DND-41 (cell line): Measurements from ENCODE around the gene SLAIN2.

Experiments
- ATAC-seq: fragments of 200-7000 bp; cut with Tn5 transposase; 3 replicates; pipeline ENCODE4 v1.9.1; 2021; ENCODE audit warnings: low read depth; ENCODE audit not compliant: insufficient read depth
- DNase-seq: peaks from one replicate; pipeline ENCODE4 v3.0.0-alpha.2; 2020
- H2AFZ ChIP-seq: 2 replicates; pipeline ENCODE4 v1.6.0; 2012; ENCODE audit warnings: low read depth, low read length
- H3K27ac ChIP-seq: 2 replicates; pipeline ENCODE4 v1.5.1; 2012; ENCODE audit warnings: low read length, inconsistent platforms
- H3K27me3 ChIP-seq: fragments of 200-600 bp; sonication (generic); 2 replicates; pipeline ENCODE4 v1.6.0; 2012; ENCODE audit warnings: low read length, mild to moderate bottlenecking, inconsistent platforms; ENCODE audit not compliant: insufficient read depth, poor library complexity
- H3K36me3 ChIP-seq: 2 replicates; pipeline ENCODE4 v1.5.1; 2012; ENCODE audit warnings: low read length, inconsistent platforms; ENCODE audit not compliant: insufficient read depth
- H3K4me1 ChIP-seq: 2 replicates; pipeline ENCODE4 v1.5.1; 2012; ENCODE audit warnings: mild to moderate bottlenecking, low read length; ENCODE audit not compliant: insufficient read depth
- H3K4me2 ChIP-seq: 2 replicates; pipeline ENCODE4 v1.6.0; 2012; ENCODE audit warnings: mild to moderate bottlenecking, moderate library complexity, low read length, inconsistent platforms; ENCODE audit not compliant: insufficient read depth
- H3K4me3 ChIP-seq, 2 experiments: fragments of 200-600 bp in 1 of 2; shearing (Covaris generic) in 1 of 2; 2 replicates each; pipeline ENCODE4 v1.5.1; 2012 to 2016; ENCODE audit warnings: inconsistent platforms in 2 of 2, low read length in 2 of 2, mild to moderate bottlenecking in 2 of 2, low read depth in 1 of 2, moderate library complexity in 1 of 2
- H3K79me2 ChIP-seq: 2 replicates; pipeline ENCODE4 v1.6.0; 2012; ENCODE audit warnings: low read length, inconsistent platforms; ENCODE audit not compliant: insufficient read depth
- H3K9ac ChIP-seq: 2 replicates; pipeline ENCODE4 v1.6.0; 2012; ENCODE audit warnings: low read depth, mild to moderate bottlenecking, inconsistent platforms, low read length, moderate library complexity
- H3K9me3 ChIP-seq: 2 replicates; pipeline ENCODE4 v1.5.1; 2012; ENCODE audit warnings: low read length, moderate library complexity, mild to moderate bottlenecking, inconsistent platforms; ENCODE audit not compliant: insufficient read depth, severe bottlenecking
- H4K20me1 ChIP-seq: 2 replicates; pipeline ENCODE4 v1.6.0; 2012; ENCODE audit warnings: low read length; ENCODE audit not compliant: insufficient read depth
- CTCF ChIP-seq: IDR thresholded peaks from 2 replicates; pipeline ENCODE4 v1.5.1; 2012; ENCODE audit warnings: borderline replicate concordance, low read length, moderate library complexity, mild to moderate bottlenecking; ENCODE audit not compliant: poor library complexity, severe bottlenecking; ENCODE audit errors: extremely low read depth
- EZH2 ChIP-seq: IDR thresholded peaks from 3 replicates; pipeline ENCODE4 v1.6.1; 2012; ENCODE audit warnings: borderline replicate concordance, low read depth, mild to moderate bottlenecking, moderate library complexity, low read length, inconsistent platforms; ENCODE audit not compliant: severe bottlenecking

The SLAIN2 gene

DNA sequence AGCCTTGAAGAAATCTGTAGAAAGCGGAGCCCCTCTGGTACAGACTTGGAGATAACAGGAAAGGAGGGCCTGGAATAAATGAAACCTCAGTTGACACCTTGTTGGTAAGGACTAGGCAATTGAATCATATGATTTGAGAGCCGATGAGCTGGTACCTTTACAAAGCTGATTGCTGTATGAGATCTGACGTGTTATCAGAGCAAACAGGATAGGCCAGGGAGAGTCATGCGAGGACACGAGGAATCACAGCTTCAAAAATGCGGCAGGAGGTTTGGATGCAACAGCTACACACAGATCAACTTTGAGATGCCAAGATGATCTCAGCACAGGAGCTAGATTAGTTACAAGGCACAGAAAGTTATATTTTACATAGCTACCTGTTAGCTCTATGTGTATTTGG lies 134.4 kb downstream of the SLAIN2 start:
- ATAC-seq (no peak), DNase-seq (no peak)
- H4K20me1 ChIP-seq: no peaks in the 10 kb centered on the region
- H3K36me3 ChIP-seq: no peaks in the 10 kb centered on the region
- H3K79me2 ChIP-seq: no peaks in the 10 kb centered on the region
- H3K4me1 ChIP-seq: no peaks in the 10 kb centered on the region
- H3K9ac ChIP-seq: no peak overlapping the region
- TF ChIP-seq EZH2 (no peak), CTCF (no peak)
- no peak overlapping the region for H3K27ac ChIP-seq
- no peaks in the 10 kb centered on the region for H3K9me3 ChIP-seq
- no peaks in the 10 kb centered on the region for H3K27me3 ChIP-seq
- H2AFZ ChIP-seq: no peak overlapping the region
- no peak overlapping the region for H3K4me3 ChIP-seq
- H3K4me2 ChIP-seq: no peak overlapping the region
